ENCODE measurements around the gene CELA2B. TPM values are rescaled to one million over a fixed set of nuclear protein-coding genes. Genes with fewer than 3 reads are reported as not detected.

Gene CELA2B
- total RNA-seq, 2 experiments from 2014 or later: not detected

DNA sequence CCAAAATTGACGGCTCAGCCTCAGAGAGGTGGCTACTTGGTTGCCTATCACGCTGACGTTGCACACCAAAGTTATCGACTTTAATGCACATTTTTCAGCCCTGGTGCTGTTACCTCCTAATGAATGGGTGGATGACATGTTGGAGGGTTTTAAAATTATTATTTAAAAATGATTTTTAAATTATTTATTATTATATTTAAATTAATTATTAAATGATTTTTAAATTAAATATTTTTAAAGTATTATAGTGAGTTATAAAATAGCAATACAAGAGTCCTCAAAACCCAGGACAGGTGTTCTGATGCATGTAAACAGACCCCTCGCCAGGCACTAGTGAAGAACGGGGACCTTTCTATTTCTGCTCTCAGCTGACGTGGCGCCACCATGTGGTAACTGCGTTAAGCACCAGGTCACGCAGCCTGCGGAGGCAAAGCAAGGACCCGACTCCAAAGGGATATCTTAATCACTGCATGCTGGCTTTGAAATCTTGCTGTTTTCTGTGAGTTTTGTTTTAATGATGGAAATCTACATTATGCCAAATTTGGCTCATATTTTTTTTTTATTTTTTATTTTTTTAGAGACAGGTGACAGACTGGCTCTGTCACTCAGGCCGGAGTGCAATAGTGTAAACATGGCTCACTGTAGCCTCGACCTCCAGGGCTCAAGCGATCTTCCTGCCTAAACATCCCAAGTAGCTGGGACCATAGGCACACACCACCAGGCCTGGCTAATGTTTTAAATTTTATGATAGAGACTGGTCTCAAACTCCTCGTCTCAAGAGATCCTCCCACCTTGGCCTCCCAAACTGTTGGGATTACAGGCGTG, 25.5 kb downstream of the CELA2B start:
- intact Hi-C loops (cut with micrococcal nuclease; ENCODE audit: unreplicated experiment): loop anchor here (1.0 to 2.0 kb wide), 2 partner anchors 178 to 239 kb away; no protein-coding TSS in a partner anchor
- Histone ChIP-seq H3K79me2 (ENCODE audit: insufficient read depth, low read depth, low read length) (no peaks in the 10 kb centered on the region), H3K4me1 (ENCODE audit: insufficient read depth, low read length, poor library complexity, severe bottlenecking) (no peaks in the 10 kb centered on the region), H3K36me3 (ENCODE audit: insufficient read depth, low read length) (peaks cover 5% of the 10 kb centered on the region; the same call in 1 of the 2 replicates), H3K4me3 (ENCODE audit: low read depth, low read length, poor library complexity, severe bottlenecking) (no peak overlapping the region), H3K27ac (ENCODE audit: low read depth, low read length, poor library complexity, severe bottlenecking) (no peak overlapping the region), H4K20me1 (ENCODE audit: insufficient read depth, low read length) (no peaks in the 10 kb centered on the region), H3K4me2 (ENCODE audit: low read length) (no peak overlapping the region), H3K9me2 (ENCODE audit: insufficient read depth, low read length) (no peaks in the 10 kb centered on the region), H3K9me3 (ENCODE audit: low read length) (no peaks in the 10 kb centered on the region), H2AFZ (ENCODE audit: low read length) (no peak overlapping the region)
- TF ChIP-seq EZH2phosphoT487 (IDR thresholded peaks at IDR 0.05; ENCODE audit: borderline replicate concordance, low read depth, low read length): no peak
- TF ChIP-seq, protein P1, sequence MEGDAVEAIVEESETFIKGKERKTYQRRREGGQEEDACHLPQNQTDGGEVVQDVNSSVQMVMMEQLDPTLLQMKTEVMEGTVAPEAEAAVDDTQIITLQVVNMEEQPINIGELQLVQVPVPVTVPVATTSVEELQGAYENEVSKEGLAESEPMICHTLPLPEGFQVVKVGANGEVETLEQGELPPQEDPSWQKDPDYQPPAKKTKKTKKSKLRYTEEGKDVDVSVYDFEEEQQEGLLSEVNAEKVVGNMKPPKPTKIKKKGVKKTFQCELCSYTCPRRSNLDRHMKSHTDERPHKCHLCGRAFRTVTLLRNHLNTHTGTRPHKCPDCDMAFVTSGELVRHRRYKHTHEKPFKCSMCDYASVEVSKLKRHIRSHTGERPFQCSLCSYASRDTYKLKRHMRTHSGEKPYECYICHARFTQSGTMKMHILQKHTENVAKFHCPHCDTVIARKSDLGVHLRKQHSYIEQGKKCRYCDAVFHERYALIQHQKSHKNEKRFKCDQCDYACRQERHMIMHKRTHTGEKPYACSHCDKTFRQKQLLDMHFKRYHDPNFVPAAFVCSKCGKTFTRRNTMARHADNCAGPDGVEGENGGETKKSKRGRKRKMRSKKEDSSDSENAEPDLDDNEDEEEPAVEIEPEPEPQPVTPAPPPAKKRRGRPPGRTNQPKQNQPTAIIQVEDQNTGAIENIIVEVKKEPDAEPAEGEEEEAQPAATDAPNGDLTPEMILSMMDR (conservative IDR thresholded peaks at IDR 0.05; ENCODE audit: low read length): peak; percentile 94
- peak; percentile 69 for DNase-seq (ENCODE audit: low spot score)
- ChIA-PET POLR2A (no interaction called here), CTCF (ENCODE audit: unreplicated experiment) (no interaction called here)
- BruUV-seq (replicated peaks): no TSS peak

- H3K79me2 ChIP-seq (ENCODE audit: insufficient read depth, low read depth, low read length): no peaks in the 10 kb centered on the region
- no peaks in the 10 kb centered on the region for H3K9me2 ChIP-seq (ENCODE audit: insufficient read depth, low read length)
- ChIA-PET CTCF (ENCODE audit: unreplicated experiment) (no interaction called here), POLR2A (interaction anchor here (1.2 kb wide), 1 partner anchor 10 kb away, joined by 3 read pairs; no protein-coding TSS in a partner anchor)
- no TSS peak for BruUV-seq (replicated peaks)
- H2AFZ ChIP-seq (ENCODE audit: low read length): no peak overlapping the region
- H3K4me3 ChIP-seq (ENCODE audit: low read depth, low read length, poor library complexity, severe bottlenecking): no peak overlapping the region
- H3K4me1 ChIP-seq (ENCODE audit: insufficient read depth, low read length, poor library complexity, severe bottlenecking): peaks cover 20% of the 10 kb centered on the region
- no peaks in the 10 kb centered on the region for H4K20me1 ChIP-seq (ENCODE audit: insufficient read depth, low read length)
- H3K36me3 ChIP-seq (ENCODE audit: insufficient read depth, low read length): peaks cover 3% of the 10 kb centered on the region; the same call in 1 of the 2 replicates
- no peak overlapping the region for H3K27ac ChIP-seq (ENCODE audit: low read depth, low read length, poor library complexity, severe bottlenecking)
- DNase-seq (ENCODE audit: low spot score): no peak
- intact Hi-C loops (cut with micrococcal nuclease; ENCODE audit: unreplicated experiment): no loop called here
- TF ChIP-seq, protein P1 (conservative IDR thresholded peaks at IDR 0.05; ENCODE audit: low read length): no peak
- TF ChIP-seq EZH2phosphoT487 (IDR thresholded peaks at IDR 0.05; ENCODE audit: borderline replicate concordance, low read depth, low read length): no peak
- H3K9me3 ChIP-seq (ENCODE audit: low read length): no peaks in the 10 kb centered on the region
- no peak overlapping the region for H3K4me2 ChIP-seq (ENCODE audit: low read length)
Observed at GRCh38 chr1:15504436-15504835, 28.5 kb downstream of the CELA2B start.

- H4K20me1 ChIP-seq (ENCODE audit: insufficient read depth, low read length): no peaks in the 10 kb centered on the region
- no peak overlapping the region for H3K4me2 ChIP-seq (ENCODE audit: low read length)
- H3K4me3 ChIP-seq (ENCODE audit: low read depth, low read length, poor library complexity, severe bottlenecking): no peak overlapping the region
- CTCF ChIA-PET (ENCODE audit: unreplicated experiment): no interaction called here
- POLR2A ChIA-PET: no interaction called here
- no peak overlapping the region for H3K27ac ChIP-seq (ENCODE audit: low read depth, low read length, poor library complexity, severe bottlenecking)
- TF ChIP-seq, protein P1 (conservative IDR thresholded peaks at IDR 0.05; ENCODE audit: low read length): no peak
- no peak for TF ChIP-seq EZH2phosphoT487 (IDR thresholded peaks at IDR 0.05; ENCODE audit: borderline replicate concordance, low read depth, low read length)
- no peaks in the 10 kb centered on the region for H3K9me3 ChIP-seq (ENCODE audit: low read length)
- no TSS peak for BruUV-seq (replicated peaks)
- H3K79me2 ChIP-seq (ENCODE audit: insufficient read depth, low read depth, low read length): no peaks in the 10 kb centered on the region
- peaks cover 29% of the 10 kb centered on the region for H3K4me1 ChIP-seq (ENCODE audit: insufficient read depth, low read length, poor library complexity, severe bottlenecking)
- DNase-seq (ENCODE audit: low spot score): no peak
- no peaks in the 10 kb centered on the region for H3K9me2 ChIP-seq (ENCODE audit: insufficient read depth, low read length)
- intact Hi-C loops (cut with micrococcal nuclease; ENCODE audit: unreplicated experiment): no loop called here
- no peaks in the 10 kb centered on the region for H3K36me3 ChIP-seq (ENCODE audit: insufficient read depth, low read length)
- no peak overlapping the region for H2AFZ ChIP-seq (ENCODE audit: low read length)
Observed at GRCh38 chr1:15506831-15507230, 30.9 kb downstream of the CELA2B start.

All from OCI-LY7 (cell line).